Measurements from ENCODE around the gene SND1.

SND1 gene

DNA sequence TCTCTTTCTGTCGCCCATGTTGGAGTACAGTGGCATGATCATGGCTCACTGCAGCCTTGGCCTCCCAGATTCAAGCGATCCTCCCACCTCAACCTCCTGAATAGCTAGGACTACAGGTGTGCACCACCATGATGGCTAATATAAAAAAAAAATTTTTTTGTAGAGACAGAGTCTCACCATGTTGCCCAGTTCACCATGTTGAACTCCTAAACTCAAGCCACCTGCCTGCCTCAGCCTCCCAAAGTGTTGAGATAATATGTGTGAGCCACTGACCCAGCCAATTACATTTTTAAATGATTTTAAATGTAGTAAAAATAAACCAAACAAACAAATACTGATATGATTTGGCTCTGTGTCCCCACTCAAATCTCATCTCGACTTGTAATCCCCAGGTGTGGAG lies 487.4 kb downstream of the SND1 start:
- DNase-seq (ENCODE audit: low read depth), result no peak

- no peak for DNase-seq (ENCODE audit: low read depth)
Observed at GRCh38 chr7:128141683-128142195, 489.7 kb downstream of the SND1 start.

All from HS-27A (cell line).